ENCODE results near the gene IFNGR1. TPM values are rescaled to one million over a fixed set of nuclear protein-coding genes. Genes with fewer than 3 reads are reported as not detected.

Gene IFNGR1
- total and polyA plus RNA-seq, 10 of the 15 experiments (the other 5 are each of a cell fraction or from before 2014, with no cell fraction given): 89.0 to 296 (median 138) TPM

DNA sequence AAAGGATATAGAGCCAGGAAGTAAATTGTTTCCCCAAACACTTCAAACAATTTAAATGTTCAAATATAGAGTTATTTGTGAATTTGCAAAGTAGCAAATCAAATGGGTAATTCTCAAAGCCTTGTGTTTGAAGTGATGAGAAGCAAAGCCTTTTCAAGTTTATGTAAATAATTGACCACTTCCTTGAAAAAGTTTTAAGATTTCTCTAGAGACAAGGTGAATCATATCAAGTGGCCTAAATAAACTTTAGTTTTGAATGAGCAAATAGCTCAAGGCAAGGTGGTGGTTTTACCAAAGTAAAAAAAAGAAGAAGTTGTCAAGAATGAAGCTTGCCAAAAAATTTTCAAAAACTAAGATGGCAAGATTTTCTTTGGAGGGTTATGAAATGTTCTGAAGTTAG, 42.6 kb upstream of the IFNGR1 start (continued):
- TF ChIP-seq JUND (IDR thresholded peaks at IDR 0.05; ENCODE audit: low read depth, low read length) (no peak), ASH2L (IDR thresholded peaks at IDR 0.05; ENCODE audit: borderline replicate concordance, low read depth) (no peak), BMI1 (IDR thresholded peaks at IDR 0.05; ENCODE audit: borderline replicate concordance) (peak; percentile 34; the same call in 1 of the 2 replicates), SPI1 (IDR thresholded peaks at IDR 0.05; ENCODE audit: borderline replicate concordance, insufficient read depth, low read depth, low read length) (0 out of 2 replicates have a peak, but pooled peaks have one; percentile 38), CREB1 (IDR thresholded peaks at IDR 0.05; ENCODE audit: low read depth) (peak; percentile 31; the same call in 1 of the 2 replicates), JUNB (IDR thresholded peaks at IDR 0.05) (peak; percentile 89), EP300 (IDR thresholded peaks at IDR 0.05; ENCODE audit: borderline replicate concordance in 1 of 2, control insufficient read depth in 1 of 2, low read depth in 2 of 2, low read length in 2 of 2) (peak; percentile 52 to 84; a peak in 3 of 4 replicates), ZNF217 (IDR thresholded peaks at IDR 0.05) (peak; percentile 86), STAT1 (conservative IDR thresholded peaks at IDR 0.05) (no peak), FOXM1 (IDR thresholded peaks at IDR 0.05; ENCODE audit: low read depth, low read length) (peak; percentile 92; the same call in 1 of the 2 replicates), IKZF1 (conservative IDR thresholded peaks at IDR 0.05) (peak; percentile 23; the same call in 1 of the 2 replicates), MTA2 (IDR thresholded peaks at IDR 0.05; ENCODE audit: low read depth) (peak; percentile 92), HDGF (IDR thresholded peaks at IDR 0.05) (no peak), ZBED1 (IDR thresholded peaks at IDR 0.05; ENCODE audit: borderline replicate concordance) (peak; percentile 64; the same call in 1 of the 2 replicates), MEF2B (IDR thresholded peaks at IDR 0.05; ENCODE audit: partially characterized antibody, poor library complexity, severe bottlenecking) (peak; percentile 96), ETV6 (conservative IDR thresholded peaks at IDR 0.05 in 1 of 2, IDR thresholded peaks at IDR 0.05 in 1 of 2; ENCODE audit: borderline replicate concordance in 1 of 2, low read depth in 1 of 2) (peak in 1 of 2 experiments; percentile 90; a peak in 1 of 4 replicates), NBN (IDR thresholded peaks at IDR 0.05) (no peak), BCL11A (IDR thresholded peaks at IDR 0.05; ENCODE audit: low read depth, low read length) (peak; percentile 51), MEF2A (IDR thresholded peaks at IDR 0.05; ENCODE audit: insufficient read depth, low read depth, low read length) (peak; percentile 70), ATF7 (IDR thresholded peaks at IDR 0.05; ENCODE audit: low read depth) (peak; percentile 85)
- TF ChIP-seq, protein P1, sequence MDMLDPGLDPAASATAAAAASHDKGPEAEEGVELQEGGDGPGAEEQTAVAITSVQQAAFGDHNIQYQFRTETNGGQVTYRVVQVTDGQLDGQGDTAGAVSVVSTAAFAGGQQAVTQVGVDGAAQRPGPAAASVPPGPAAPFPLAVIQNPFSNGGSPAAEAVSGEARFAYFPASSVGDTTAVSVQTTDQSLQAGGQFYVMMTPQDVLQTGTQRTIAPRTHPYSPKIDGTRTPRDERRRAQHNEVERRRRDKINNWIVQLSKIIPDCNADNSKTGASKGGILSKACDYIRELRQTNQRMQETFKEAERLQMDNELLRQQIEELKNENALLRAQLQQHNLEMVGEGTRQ (IDR thresholded peaks at IDR 0.05; ENCODE audit: borderline replicate concordance, low read depth, low read length): no peak
- TF ChIP-seq, protein P2, sequence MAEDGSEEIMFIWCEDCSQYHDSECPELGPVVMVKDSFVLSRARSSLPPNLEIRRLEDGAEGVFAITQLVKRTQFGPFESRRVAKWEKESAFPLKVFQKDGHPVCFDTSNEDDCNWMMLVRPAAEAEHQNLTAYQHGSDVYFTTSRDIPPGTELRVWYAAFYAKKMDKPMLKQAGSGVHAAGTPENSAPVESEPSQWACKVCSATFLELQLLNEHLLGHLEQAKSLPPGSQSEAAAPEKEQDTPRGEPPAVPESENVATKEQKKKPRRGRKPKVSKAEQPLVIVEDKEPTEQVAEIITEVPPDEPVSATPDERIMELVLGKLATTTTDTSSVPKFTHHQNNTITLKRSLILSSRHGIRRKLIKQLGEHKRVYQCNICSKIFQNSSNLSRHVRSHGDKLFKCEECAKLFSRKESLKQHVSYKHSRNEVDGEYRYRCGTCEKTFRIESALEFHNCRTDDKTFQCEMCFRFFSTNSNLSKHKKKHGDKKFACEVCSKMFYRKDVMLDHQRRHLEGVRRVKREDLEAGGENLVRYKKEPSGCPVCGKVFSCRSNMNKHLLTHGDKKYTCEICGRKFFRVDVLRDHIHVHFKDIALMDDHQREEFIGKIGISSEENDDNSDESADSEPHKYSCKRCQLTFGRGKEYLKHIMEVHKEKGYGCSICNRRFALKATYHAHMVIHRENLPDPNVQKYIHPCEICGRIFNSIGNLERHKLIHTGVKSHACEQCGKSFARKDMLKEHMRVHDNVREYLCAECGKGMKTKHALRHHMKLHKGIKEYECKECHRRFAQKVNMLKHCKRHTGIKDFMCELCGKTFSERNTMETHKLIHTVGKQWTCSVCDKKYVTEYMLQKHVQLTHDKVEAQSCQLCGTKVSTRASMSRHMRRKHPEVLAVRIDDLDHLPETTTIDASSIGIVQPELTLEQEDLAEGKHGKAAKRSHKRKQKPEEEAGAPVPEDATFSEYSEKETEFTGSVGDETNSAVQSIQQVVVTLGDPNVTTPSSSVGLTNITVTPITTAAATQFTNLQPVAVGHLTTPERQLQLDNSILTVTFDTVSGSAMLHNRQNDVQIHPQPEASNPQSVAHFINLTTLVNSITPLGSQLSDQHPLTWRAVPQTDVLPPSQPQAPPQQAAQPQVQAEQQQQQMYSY (CRISPR knock-in tag; IDR thresholded peaks at IDR 0.05): no peak
- TF ChIP-seq, protein P3, sequence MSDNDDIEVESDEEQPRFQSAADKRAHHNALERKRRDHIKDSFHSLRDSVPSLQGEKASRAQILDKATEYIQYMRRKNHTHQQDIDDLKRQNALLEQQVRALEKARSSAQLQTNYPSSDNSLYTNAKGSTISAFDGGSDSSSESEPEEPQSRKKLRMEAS (IDR thresholded peaks at IDR 0.05; ENCODE audit: low read depth, low read length): no peak
- TF ChIP-seq, protein P4, sequence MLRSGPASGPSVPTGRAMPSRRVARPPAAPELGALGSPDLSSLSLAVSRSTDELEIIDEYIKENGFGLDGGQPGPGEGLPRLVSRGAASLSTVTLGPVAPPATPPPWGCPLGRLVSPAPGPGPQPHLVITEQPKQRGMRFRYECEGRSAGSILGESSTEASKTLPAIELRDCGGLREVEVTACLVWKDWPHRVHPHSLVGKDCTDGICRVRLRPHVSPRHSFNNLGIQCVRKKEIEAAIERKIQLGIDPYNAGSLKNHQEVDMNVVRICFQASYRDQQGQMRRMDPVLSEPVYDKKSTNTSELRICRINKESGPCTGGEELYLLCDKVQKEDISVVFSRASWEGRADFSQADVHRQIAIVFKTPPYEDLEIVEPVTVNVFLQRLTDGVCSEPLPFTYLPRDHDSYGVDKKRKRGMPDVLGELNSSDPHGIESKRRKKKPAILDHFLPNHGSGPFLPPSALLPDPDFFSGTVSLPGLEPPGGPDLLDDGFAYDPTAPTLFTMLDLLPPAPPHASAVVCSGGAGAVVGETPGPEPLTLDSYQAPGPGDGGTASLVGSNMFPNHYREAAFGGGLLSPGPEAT (IDR thresholded peaks at IDR 0.05; ENCODE audit: low read depth): peak; percentile 48; the same call in 1 of the 2 replicates

All from GM12878 (cell line).